NCI-H526 (cell line): ENCODE results near the gene EHMT1.
"Not testable (repeated sequence)": the region's sequence is repeated elsewhere in the genome, so short reads cannot be mapped to it uniquely, and the experiment has no call there.

Experiments
- DNase-seq, 2 experiments: peaks; one replicate each; lab custom pipeline; 2025; lab: John Stamatoyannopoulos, UW

The EHMT1 gene

DNA sequence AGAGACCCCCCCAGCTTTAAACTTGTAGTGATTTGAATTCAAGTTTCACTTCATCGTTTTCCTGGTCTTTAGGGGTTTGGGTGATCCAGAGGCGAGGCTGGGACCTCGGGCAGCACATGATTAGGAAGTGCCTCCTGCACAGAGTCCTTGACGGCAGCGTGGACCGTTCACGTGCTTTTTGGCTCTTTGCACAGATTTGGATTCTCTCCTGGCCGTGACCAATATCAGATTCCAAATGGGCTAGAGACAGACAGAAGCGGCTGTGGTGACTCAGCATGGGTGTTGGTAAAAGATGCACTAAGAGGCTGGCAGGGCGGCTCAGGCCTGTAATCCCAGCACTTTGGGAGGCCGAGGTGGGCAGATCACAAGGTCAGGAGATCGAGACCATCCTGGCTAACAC is 141.6 kb downstream of the EHMT1 start:
- DNase-seq = no peak

GRCh38 chr9:137761032-137761431 is 142.2 kb downstream of the EHMT1 start:
- DNase-seq = no peak

GRCh38 chr9:137761793-137762192 is 143.0 kb downstream of the EHMT1 start:
- DNase-seq = no peak

- DNase-seq = no peak
These were observed 143.7 kb downstream of the EHMT1 start for GRCh38 chr9:137762414-137763061.

- no peak for DNase-seq
These were observed 144.6 kb downstream of the EHMT1 start for GRCh38 chr9:137763271-137763955.

GRCh38 chr9:137764171-137764671 is 145.4 kb downstream of the EHMT1 start:
- no peak for DNase-seq

DNA sequence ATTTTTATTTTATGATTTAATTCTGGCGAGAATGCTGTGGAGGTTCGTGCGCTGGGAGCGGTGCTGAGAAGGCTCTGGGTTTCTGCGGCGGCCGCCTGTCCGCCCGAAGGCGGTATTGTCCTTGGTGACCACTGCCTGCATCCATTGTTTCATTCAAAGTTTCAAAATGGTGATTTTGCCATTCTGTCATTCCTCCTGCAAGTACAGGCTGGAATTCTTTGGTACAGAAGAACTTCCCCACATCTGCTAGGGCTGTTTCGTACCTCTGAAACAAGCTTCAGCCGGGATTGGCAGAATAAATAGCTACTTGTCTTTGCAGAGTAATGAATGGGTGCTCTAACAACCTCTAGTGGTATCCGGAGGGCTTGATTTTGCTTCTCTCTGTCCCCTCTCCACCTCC is 146.2 kb downstream of the EHMT1 start:
- DNase-seq = no peak

DNA sequence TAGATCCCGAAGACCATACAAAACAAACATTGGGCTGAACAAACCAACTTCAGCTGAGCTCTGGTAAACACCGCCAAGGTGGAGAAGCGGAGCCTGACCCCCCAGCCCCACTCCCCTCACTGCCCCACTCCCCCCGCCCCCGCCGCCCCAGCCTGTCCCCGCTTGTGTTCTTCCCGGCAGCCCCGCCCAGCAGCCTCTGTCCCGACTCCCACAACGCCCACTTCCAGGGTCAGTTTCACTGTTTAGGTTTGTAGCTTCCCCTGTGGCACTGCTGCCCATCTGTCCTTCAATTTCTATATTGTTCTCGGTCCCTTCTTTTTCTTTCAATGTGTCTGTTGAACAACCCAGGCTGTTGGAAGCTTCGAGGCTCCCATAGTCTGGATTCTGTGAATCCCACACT is 146.7 kb downstream of the EHMT1 start:
- no peak for DNase-seq

- no peak for DNase-seq
These were observed 152.8 kb downstream of the EHMT1 start for GRCh38 chr9:137771580-137771979.

- DNase-seq = peak in 1 of 2 experiments; percentile 1
These were observed 153.6 kb downstream of the EHMT1 start for GRCh38 chr9:137772281-137772873.

- no peak for DNase-seq
These were observed 156.1 kb downstream of the EHMT1 start for GRCh38 chr9:137774775-137775386.

DNA sequence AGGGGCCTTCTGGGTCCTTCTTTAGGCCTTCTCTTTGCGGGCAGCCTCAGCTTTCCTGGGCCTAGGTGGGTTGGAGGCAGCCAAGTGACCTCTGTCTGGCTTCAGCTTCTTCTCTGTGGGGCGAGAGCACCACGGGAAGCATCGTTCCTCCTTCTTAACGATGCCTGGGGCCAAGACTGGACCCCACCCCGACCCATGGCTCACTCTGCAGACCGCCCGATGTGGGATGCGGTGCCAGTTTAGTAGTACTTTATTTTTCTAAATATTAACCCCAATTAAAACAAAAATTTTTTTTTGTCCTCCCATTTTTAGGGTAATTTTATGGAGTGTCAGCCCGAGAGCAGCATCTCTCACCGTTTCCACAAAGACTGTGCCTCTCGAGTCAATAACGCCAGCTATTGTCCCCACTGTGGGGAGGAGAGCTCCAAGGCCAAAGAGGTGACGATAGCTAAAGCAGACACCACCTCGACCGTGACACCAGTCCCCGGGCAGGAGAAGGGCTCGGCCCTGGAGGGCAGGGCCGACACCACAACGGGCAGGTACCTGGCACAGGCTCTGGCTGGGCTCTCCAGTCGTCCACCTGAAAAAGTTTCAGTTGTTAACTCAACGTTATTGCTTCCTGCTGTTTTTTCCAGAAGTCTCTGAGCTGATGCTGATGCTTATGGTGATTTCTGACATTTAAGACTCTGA is 157.6 kb downstream of the EHMT1 start:
- no peak for DNase-seq

- no peak for DNase-seq
These were observed 159.0 kb downstream of the EHMT1 start for GRCh38 chr9:137777761-137778160.

GRCh38 chr9:137778336-137778735 is 159.5 kb downstream of the EHMT1 start:
- no peak for DNase-seq

DNA sequence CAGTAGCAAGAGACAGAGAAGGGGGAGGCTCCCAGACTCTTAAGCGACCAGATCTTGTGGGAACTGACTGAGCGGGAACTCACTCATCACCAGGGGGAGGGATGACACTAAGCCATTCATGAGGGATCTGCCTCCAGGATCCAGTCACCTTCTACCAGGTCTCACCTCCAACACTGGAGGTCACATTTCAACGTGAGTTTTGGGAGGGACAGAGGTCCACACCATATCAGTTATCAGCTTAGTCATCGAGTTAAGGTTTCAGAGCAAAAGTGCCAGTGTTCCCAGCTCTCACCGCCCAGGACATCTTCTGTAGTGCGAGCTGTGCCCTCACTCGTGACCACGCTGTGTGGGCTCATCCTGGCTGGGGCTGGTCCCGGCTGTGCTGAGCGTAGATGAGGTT is 160.1 kb downstream of the EHMT1 start:
- no peak for DNase-seq

GRCh38 chr9:137780031-137780430 is 161.2 kb downstream of the EHMT1 start:
- DNase-seq = not testable (repeated sequence)

- no peak for DNase-seq
These were observed 163.2 kb downstream of the EHMT1 start for GRCh38 chr9:137781906-137782585.

DNA sequence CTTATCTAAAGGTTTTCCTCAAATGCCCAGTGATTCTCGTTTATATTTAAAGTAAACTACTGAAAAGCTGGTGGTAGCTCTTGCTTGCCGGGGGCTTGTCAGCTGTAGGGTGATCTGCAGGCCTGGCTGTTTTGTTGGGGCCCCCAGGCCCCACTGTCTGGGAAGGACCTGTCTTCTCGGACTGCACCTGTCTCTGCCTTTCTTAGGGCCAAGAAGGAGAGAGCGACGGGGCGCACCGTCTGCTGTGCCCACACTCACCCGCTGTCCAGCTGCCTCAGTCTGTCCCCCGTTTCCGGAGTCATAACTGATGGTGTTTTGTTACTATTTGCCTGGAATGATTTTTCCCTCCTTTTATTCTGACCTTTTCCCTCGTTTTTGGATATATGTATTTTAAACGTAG is 164.7 kb downstream of the EHMT1 start:
- no peak for DNase-seq

- DNase-seq = no peak
These were observed 165.2 kb downstream of the EHMT1 start for GRCh38 chr9:137784046-137784445.

DNA sequence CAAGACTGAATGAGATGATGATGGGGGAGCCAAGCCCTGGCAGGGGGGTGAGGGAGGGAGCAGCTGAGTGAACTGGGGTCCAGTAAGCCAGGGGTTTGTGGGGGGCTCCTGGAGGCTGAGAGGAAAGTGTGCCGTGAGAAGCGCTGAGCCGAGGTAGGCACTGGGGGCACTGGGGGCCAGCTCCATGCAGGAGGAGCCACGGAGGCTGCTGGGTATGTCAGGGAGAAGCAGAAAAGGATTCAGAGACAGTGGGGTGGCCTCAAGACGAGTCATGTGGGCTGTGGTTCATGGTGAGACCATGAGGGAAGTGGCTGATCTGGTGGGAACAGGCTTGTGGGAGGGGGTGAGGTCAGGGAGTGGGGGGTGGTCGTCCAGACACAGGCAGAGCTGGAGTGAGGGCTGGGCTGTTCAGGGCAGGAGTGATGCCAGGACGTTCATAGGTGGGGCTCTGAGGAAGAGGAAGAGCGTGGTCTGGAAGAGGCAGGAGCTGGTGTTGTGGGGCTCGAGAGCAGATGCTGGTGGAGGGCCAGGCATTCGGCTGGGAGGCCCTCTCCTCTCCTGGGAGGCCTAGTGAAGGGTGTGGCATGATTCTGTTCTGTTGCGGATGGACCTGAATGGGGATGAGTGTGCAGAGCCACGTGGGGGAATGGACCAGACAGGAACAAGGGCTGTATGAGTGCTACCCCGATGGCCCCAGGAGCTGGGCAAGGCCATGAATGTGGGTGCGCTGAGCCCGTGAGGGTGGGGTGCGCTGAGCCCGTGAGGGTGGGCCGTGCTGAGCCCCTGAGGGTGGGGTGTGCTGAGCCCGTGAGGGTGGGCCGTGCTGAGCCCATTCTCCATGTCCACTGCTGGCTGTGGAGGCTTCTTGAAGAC is 166.1 kb downstream of the EHMT1 start:
- no peak for DNase-seq

DNA sequence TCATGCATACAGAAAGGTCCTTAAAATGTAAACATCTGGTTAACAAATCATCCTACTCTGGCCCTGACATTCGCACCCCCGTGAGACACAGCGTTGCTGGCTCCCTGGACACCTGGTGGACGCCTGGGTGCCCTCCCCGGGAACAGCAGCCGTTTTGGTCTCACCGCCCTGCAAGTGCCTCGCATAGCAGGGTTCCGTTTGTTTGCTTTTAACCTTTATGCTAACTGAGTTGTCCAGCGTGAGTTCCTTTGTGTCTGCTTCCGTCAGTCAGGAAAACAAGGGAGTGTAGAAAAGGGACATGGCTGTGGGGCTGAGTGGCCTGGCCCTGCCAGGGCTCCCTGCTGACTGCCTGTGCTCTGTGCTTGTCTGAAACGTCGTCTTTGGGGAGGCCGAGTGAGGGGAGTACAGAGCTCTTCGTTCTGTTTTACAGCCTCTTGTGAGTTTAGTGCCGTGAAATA is 166.9 kb downstream of the EHMT1 start:
- no peak for DNase-seq
